ENCODE measurements around the gene LCE2C.

DNA sequence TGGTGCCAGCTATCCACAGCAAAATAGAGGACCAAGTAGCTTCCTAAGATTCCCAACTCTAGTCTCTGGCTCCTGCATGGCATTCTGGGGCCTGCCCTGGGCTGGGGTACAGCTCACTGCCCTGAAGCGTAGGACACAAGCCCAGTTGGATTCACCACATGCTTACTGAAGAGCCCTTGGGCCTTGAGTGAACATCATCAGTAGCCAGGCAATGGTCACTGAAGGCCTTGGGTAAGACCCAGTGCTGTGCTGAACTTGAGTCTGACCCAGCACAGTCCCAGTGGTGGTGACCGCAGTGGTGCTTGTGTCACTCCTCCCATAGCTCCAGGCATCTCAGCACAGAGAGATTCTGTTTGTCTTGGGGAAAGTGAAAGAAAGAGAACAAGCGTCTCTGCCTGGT is 44.5 kb upstream of the LCE2C start:
- TF ChIP-seq, protein P1, sequence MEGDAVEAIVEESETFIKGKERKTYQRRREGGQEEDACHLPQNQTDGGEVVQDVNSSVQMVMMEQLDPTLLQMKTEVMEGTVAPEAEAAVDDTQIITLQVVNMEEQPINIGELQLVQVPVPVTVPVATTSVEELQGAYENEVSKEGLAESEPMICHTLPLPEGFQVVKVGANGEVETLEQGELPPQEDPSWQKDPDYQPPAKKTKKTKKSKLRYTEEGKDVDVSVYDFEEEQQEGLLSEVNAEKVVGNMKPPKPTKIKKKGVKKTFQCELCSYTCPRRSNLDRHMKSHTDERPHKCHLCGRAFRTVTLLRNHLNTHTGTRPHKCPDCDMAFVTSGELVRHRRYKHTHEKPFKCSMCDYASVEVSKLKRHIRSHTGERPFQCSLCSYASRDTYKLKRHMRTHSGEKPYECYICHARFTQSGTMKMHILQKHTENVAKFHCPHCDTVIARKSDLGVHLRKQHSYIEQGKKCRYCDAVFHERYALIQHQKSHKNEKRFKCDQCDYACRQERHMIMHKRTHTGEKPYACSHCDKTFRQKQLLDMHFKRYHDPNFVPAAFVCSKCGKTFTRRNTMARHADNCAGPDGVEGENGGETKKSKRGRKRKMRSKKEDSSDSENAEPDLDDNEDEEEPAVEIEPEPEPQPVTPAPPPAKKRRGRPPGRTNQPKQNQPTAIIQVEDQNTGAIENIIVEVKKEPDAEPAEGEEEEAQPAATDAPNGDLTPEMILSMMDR (IDR thresholded peaks at IDR 0.05) = no peak
- TF ChIP-seq CHD4 (IDR thresholded peaks at IDR 0.05; ENCODE audit: borderline replicate concordance) = no peak
- TF ChIP-seq POLR2A (IDR thresholded peaks at IDR 0.05; ENCODE audit: low read length) = no peak
- TF ChIP-seq, protein P2, sequence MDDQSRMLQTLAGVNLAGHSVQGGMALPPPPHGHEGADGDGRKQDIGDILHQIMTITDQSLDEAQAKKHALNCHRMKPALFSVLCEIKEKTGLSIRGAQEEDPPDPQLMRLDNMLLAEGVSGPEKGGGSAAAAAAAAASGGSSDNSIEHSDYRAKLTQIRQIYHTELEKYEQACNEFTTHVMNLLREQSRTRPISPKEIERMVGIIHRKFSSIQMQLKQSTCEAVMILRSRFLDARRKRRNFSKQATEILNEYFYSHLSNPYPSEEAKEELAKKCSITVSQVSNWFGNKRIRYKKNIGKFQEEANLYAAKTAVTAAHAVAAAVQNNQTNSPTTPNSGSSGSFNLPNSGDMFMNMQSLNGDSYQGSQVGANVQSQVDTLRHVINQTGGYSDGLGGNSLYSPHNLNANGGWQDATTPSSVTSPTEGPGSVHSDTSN (IDR thresholded peaks at IDR 0.05) = no peak
- TF ChIP-seq, protein P3, sequence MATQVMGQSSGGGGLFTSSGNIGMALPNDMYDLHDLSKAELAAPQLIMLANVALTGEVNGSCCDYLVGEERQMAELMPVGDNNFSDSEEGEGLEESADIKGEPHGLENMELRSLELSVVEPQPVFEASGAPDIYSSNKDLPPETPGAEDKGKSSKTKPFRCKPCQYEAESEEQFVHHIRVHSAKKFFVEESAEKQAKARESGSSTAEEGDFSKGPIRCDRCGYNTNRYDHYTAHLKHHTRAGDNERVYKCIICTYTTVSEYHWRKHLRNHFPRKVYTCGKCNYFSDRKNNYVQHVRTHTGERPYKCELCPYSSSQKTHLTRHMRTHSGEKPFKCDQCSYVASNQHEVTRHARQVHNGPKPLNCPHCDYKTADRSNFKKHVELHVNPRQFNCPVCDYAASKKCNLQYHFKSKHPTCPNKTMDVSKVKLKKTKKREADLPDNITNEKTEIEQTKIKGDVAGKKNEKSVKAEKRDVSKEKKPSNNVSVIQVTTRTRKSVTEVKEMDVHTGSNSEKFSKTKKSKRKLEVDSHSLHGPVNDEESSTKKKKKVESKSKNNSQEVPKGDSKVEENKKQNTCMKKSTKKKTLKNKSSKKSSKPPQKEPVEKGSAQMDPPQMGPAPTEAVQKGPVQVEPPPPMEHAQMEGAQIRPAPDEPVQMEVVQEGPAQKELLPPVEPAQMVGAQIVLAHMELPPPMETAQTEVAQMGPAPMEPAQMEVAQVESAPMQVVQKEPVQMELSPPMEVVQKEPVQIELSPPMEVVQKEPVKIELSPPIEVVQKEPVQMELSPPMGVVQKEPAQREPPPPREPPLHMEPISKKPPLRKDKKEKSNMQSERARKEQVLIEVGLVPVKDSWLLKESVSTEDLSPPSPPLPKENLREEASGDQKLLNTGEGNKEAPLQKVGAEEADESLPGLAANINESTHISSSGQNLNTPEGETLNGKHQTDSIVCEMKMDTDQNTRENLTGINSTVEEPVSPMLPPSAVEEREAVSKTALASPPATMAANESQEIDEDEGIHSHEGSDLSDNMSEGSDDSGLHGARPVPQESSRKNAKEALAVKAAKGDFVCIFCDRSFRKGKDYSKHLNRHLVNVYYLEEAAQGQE (IDR thresholded peaks at IDR 0.05) = no peak
- no peak for TF ChIP-seq CEBPB (IDR thresholded peaks at IDR 0.05)
- no peak for TF ChIP-seq MAFK (IDR thresholded peaks at IDR 0.05; ENCODE audit: partially characterized antibody)
- no peak for TF ChIP-seq NR3C1 (IDR thresholded peaks at IDR 0.05)
- no peak for TF ChIP-seq KDM1A (IDR thresholded peaks at IDR 0.05; ENCODE audit: low read depth)
- no peak for TF ChIP-seq SMC3 (IDR thresholded peaks at IDR 0.05)
- TF ChIP-seq HOXA7 (CRISPR knock-in tag; IDR thresholded peaks at IDR 0.05) = no peak
- no peak for TF ChIP-seq MAZ (IDR thresholded peaks at IDR 0.05; ENCODE audit: borderline replicate concordance, low read depth, low read length)

Measured in A549 (cell line).